HK-2 (cell line): ENCODE measurements around the gene THBS3.
A peak's percentile ranks its signal among the peaks of the same experiment; 100 is the strongest.
"Not testable (repeated sequence)": the region's sequence is repeated elsewhere in the genome, so short reads cannot be mapped to it uniquely, and the experiment has no call there.

Experiments
- DNase-seq: peaks from one replicate; pipeline ENCODE4 v3.0.0-alpha.2; 2018; ENCODE audit not compliant: unreplicated experiment

THBS3 gene

DNA sequence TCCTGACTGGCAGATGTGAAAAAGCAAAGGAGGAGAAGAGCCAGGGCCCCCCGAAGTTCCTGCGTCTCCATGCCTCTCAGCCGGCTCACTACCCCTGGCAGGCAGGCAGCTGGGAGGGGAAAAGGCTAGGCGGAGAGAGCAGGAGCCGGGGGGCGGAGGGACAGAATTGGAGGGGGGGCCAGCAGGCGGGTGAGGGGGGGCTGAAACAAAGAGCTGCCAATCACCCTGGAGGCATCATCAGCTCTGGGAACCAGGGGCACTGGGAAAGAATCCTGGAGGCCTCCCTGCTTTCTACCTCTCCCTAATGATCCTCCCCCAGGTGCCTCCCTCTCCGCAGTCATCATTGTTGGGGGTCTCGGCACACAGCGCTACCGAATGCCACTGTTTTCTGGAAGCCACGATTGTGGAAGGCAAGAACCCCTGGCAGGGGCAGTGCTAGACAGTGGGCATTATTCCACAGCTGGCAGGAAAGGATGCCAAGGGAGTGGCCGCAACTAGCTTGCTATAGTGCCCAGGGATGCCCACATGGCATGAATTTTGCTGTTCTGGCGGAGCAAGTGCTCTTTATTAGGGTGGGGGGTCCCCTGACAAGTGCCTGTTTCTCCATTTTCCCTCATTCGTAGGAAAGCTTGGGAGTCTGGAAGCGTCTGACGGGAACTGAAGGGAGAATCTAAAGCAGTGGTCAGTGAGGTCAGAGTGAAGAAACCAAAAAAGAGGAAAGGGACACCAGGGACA lies at the start of gene THBS3:
Gene THBS3 (minus strand): TSS at position 92 of the 735 bp plus-strand sequence. CDS start 21 bp downstream, at position 71.
- DNase-seq, result peak; percentile 69

DNA sequence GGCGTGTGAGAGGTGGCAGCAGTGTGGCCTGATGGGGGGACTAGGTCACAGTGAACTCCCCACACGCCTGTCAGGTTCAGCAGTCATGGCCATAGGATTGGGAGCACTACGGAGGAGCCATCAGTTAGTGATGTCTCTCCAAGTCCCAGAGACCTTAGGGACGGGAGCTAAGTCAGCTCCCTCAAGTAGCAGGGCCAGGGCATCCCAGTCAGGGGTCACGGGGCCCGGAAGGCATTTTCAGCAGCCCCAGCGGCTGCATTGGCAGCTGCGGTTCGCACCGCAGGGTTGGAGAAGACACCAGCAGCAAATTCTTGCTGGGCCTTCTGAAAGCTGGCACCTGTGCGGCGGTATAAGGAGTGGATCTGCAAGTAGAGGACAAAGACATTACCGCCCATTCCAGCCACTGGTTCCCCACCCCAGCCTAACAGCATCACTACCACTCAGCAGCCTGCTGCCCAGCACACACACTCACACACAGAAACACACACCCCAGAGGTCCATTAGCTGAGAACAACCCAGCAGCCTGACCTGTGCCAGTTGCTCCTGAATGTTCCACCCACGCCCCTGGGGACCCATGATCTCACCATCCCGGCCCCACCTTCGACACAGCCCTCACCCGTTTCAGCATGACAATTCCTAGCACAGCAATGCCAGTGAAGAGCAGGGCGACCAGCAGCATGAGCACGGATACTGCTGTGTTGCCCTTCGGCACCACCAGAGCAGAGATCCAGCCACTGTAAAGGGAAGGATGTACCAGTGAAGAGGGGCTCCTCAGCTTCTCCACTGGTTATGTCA lies 48.6 kb upstream of the THBS3 start:
- DNase-seq, result no peak

DNA sequence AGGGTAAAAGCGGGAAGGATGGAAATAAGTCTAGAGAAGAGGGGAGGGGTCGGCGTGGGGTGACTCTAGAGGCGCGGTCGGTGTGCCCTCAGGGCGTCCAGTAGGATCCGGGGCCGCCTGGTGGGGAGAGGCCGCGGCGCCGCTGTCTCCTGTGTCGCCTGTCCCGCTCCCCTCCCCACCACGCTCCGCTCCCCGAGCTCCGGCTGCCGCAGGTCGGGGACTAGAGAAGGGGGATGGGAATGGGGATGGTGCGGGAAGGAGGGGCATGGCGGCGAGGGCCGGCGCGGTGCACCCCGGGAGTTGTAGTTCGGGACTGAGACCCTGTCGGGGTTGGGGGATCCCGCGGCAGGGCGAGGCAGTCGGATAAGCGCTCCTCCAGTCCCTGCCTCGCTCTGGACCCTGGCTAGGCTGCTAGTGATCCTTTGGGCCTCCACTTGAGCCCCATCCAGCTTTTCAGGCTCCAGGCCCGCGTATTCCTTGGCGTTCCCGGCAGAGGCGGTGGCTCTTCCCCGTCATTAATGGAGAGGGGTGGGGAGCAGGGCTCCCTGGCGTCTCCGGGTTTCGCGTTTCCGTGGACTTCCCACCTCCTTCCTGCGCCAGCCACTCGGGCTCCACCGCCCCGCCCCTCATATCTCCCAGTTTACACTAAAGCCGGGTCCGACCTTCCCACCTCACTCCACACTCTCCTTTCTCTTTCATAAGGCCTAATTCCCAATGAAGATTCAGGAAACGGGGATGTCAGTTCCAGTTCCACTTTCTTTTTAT lies 47.7 kb upstream of the THBS3 start, which contains the start of gene ENTREP3:
Gene ENTREP3 (minus strand): TSS at position 241 of the 765 bp plus-strand sequence. CDS start 606 bp downstream, outside the sequence.
- DNase-seq, result peak; percentile 76

DNA sequence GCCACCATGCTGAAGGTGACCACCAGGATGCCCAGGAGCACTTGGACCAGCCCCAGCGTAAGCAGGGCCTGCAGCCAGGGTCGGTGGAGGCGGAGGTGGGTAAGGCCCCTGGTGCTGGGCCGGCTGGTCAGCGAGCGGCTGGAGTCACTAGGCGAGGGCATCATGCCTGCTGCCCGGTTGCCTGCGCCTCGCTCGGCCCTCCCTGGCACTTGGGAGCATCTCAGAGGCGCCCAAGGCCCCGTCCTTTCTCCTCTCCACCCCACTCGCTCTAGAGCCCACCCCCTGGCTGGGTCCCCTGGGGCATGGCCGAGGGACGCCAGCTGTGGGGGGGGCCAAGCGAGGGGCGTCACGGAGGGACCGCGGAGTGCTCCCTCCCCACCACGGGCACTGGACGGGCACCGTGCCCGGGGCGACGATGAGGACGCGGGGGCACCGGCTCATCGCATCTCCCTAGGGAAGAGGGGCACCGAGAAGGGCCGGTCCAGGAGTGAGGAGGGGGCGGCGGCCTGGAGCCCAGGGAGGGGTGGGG lies 47.1 kb upstream of the THBS3 start:
- DNase-seq, result peak; percentile 34

DNA sequence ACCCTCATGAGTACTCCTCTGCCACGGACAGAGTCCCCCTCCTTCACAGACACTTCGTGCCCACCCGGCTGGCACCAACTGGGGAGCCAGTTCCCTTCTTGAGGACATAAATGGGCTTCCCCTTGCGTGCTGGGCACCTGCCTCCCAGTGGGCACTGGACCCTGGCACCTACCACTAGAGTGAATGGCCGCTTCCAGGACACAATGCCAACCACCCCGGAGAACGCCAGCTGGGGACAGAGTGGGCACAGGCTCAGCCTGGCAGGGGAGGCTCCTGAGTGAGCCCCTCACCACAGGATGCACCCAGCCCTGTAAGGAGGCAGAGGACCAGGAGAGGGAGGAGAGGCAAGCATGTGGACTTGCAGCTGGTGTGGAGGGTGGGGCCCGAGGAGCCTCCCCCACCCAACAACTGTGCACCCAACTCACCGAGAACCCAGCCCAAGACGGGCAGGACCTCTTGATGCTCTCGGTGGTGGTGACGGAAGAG lies 46.6 kb upstream of the THBS3 start:
- no peak for DNase-seq

DNA sequence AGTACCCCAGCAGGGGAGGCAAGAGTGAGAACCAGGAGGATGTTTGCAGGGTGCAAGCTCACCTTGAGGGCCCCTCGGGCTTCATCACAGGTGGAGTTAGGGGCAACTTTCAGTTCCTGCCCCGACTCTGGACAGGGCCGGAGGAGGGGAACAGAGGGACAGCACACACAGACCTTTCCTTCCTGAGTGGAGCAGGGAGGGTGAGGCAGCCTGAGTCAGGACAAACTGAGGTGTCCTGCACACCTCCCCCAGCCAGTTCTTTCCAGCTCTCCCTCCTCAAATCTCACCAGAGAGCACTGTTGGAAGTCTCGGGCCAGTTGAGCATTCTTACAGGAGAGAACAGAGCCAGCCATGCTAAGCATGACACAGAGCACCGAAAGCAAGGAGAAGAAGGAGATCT lies 46.1 kb upstream of the THBS3 start:
- DNase-seq, result no peak

DNA sequence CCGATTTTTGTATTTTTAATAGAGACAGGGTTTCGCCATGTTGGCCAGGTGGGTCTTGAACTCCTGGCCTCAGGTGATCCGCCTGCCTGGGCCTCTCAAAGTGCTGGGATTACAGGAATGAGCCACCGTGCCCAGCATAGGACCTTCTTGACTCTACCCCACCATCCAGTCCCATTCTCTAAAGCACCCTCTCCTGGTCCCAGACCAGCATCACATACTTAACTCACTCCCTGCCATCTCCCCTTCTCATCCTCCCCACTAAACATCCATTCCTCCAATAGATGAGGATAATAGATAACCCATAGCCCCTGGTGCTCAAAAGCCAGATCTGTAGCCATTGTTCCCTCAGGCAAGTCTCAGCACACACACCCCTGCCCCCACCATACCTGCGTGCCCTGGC lies 45.5 kb upstream of the THBS3 start:
- no peak for DNase-seq

DNA sequence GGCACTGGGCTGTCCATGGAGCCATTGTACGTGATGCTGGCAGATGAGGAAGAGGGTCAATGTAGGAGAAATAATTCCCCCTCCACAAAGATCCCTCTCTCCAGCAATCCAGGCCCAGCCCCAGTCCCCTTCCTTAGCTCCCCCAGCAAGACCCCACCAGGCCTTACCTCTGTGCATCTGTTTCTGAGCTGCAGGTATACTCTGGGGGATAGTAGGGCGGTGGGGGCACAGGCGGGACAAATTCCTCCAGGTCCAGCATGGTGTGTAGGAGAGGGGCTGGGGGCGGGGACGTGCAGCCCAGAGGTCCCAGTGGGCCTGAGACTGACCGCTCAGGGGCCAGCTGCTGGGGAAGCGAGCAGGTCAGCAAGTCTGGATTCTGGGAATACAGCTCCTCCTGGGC lies 43.9 kb upstream of the THBS3 start:
- no peak for DNase-seq

DNA sequence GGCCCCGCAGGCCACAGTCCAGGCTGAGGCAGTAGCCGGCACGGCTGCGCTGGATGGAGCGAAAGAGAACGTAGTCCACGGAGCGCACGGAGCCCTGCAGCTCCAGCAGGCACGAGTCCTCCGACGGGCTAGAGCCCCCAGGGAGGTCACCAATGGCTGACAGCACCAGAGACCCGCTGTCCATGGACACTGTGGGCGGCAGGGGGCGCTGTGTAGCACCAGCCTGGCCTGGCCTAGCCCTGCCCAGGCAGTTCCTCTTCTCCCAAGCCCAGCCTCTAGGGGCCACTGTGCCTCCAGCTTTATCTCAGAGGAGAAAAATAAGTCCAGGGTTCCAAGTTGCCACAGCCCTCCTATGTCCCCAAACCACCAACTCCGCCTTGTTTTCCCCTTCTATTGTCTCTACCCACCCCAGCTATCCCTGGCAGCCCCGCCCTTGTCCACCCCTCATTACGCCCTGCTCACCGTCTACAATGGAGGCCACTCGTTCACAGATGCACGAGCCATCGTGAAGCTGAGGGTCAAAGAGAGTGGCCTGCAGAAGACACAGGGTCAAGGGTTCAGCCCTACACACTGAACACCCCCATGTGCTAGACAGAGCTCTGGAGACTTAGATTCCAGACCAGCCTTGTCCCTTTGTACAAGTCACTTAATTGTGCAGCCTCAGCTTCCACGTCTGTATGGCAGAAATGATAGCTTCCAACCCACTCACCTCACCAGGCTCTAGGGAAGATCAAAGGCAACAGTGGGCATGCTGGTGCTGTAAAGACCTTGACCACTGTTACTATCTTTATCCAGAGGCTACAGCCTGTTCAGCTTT lies 43.1 kb upstream of the THBS3 start:
- peak; percentile 91 for DNase-seq

DNA sequence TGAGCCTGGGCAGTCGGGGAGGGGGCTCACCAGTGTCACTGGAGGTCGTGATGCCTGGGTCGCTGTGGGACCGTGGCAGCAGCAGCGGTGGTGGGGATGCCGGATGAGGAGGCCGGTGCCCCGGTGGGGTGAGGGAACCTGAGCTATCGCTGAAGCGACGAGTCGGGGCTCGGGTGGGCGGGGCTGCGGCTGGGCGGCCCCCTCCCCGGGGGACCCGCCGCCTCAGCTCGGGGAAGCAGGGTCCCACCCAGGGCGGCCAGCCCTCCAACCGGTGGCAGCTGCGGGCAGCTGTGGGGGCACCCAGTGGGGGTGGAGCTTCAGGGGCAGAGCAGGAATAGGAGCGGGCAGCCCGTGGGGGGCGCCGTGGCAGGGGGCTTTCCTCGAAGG lies 42.5 kb upstream of the THBS3 start:
- DNase-seq, result no peak

DNA sequence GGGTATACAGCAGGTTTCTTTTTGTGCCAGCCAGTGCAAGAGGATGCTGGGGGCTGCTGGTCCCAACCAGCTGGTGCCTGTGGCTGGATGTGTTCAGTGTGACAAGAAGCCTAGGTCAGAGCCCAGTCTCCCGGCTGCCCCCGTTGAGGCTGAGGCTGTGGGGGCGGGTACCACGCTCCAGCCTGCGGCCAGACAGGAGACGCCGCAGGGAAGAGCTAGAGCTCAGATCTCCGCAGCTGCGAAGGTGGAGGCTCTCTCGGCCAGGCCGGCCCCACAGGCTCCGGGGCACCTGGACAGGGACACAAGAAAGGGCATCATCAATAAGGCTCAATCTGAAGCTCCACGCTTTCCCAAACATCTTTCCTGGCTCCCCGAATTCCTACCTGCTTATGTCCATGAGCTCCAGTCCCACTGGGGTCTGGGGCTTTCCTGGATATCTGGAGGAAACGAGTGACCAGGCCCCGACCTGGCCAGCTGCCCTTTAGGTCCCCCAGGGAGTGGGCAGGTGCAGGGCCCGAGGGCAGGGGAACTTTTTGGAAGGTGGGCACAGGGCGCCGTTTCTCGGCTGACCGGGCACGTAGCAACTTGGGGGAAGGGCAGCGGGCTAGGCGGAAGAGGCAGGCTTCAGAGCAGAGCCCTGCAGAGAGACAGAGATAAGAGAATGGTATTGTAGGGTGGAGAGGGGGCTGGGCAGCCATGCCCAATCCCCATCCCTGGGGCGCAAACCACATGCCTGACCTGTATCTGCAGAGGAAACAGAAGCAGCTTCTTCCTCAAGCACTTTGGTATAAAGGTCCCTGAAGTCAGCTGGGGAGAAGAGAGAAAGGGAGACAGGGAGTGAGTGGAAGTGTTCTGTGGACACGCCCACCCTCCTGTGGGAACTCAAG lies 40.2 kb upstream of the THBS3 start:
- DNase-seq, result no peak

DNA sequence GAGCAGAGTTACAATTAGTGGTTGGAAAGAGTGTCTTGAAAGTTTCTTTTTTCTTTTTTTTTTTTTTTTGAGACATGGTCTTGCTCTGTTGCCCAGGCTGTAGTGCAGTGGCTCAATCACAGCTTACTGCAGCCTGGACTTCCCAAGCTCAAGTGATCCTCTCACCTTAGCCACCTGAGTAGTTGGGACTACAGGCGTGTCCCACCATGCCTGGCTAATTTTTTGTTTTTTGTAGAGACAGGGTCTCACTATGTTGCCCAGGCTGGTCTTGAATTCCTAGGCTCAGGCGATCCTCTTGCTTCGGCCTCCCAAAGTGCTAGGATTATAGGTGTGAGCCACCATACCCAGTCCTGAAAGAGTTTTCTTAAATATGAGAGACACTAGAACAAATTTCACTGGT lies 39.1 kb upstream of the THBS3 start:
- not testable (repeated sequence) for DNase-seq

DNA sequence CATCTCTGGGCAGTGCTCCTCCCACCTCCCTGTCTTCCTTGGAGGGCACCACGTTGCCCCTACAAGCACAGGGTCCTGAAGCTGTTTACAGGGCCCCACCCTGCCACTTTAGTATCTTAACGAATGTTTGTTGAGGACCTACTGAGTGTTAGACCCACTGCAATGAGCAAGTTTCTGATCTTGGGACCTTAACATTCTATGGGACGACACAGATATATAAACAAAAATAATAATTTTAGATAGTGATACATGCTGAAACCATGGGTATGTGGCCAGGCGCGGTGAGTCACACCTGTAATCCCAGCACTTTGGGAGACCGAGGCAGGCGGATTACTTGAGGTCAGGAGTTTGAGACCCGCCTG lies 37.4 kb upstream of the THBS3 start:
- no peak for DNase-seq

DNA sequence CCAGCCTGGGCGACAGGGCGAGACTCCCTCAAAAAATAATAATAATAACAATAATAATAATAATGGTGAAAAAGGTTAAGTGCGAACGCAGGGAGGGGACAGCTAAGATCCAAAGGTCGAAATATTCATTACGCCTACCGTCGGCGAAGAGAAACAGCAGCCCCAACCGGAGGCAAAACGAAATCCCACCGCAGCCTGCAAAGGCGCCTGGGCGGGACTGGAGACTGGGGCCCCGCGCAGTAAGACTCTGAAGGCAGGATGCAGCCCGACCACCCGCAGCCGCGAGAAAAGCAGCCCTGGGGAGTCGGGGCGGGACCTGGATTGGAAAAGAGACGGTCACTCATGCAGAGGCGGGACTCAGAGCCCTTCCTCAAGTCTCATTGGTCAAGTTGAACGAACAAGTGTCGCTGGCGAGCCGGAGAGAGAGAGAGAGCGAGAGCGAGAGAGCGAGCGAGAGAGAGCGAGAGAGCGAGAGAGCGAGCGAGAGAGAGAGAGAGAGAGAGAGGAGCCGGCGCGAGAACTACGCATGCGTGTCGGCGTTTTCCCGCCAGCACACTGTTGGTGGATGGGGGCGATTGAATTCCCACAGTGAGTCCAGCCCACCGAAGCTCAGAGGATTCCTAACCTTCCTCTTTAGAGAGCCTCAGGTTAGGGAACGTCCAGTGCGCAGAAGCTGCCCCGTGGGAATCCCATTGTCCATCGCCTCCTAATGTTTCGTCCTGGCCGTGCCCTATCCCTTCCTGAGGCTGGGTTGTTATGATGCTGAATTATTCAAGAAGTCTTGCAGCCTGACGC lies 36.9 kb upstream of the THBS3 start:
- DNase-seq, result peak; percentile 98

DNA sequence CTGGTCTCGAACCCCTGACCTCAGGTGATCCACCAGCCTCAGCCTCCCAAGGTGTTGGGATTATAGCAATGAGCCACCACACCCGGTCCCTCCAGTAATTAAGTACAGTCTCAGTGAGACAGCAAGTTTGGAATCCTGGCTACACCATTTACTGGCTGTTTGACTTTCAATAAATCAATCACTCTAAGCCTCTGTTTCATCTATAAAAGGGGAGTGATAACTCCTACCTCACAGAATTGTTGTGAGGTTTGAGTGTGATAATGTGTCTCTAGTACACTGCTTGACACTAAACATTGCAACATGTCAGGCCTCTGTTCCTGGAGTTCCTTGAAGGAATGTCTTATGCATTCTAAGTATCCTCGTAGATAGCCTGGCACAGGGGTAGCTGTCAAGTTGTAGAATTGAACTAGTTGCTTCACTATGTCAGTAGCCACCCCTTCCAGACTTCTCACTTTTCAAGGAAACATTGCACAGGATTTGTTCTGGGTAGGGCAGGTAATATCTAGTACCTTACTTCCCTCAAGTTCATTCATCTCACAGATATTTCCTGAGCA lies 35.2 kb upstream of the THBS3 start:
- DNase-seq, result no peak

DNA sequence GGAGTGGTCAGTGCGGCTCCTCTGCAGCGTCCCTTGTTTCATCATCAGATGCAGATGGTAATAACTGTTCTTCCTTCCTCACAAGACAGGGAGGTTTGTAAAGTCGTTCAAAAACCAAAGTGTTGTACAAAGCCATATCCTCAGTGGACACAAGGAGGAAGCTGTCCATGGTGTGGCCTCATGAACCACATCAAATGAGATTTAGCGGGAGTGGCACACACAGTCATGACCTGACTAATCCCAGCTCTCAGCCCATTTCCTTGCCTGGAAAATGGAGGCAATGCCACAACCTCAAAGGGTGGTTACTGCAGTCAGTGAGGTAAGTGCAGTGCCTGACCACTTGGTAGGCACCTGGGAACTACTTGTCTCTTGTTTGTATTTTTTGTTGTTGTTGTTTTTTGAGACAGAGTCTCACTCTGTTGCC lies 34.2 kb upstream of the THBS3 start:
- no peak for DNase-seq

DNA sequence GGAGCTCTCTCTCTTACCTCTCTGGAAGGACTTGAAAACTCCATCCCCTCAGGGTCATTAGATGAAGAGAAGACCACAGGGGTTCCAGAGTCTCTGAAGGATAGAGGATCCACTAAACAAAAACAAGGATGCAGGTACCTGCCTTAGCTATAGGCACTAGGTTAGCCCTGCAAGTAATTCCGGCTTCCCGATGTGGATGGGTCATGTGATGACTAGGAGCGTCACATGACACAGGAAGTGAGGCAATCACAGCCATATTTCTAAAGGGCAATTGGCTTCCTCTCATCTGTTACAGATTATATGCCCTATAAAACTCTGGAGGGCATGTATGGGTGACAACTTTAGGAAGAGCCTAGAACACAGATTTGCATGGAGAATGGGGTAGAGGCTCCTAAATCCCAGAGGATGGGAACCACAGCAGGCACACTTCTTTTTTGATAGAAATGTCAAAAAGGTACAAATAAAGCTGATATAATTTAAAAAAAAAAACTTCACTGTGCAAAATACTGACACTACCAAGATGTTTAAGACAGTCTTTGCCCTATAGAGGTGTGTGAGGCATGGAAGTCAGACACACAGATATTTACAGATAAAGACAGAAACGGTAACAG lies 33.5 kb upstream of the THBS3 start:
- peak; percentile 63 for DNase-seq

DNA sequence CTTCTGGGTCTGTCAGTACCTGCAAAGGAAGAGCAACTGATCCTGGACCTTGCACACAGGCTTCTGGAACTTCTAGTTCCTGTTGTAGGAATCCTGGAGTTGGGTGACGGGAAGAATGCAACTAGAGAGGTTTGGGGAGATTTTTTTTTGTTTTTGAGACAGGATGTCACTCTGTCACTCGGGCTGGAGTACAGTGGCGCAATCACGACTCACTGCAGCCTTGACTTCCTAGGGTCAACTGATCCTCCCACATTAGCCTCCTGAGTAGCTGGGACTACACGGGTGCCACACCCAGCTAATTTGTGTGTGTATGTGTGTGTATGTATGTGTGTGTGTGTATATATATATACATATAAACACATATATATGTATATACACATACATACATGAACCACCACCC lies 28.8 kb upstream of the THBS3 start:
- no peak for DNase-seq

DNA sequence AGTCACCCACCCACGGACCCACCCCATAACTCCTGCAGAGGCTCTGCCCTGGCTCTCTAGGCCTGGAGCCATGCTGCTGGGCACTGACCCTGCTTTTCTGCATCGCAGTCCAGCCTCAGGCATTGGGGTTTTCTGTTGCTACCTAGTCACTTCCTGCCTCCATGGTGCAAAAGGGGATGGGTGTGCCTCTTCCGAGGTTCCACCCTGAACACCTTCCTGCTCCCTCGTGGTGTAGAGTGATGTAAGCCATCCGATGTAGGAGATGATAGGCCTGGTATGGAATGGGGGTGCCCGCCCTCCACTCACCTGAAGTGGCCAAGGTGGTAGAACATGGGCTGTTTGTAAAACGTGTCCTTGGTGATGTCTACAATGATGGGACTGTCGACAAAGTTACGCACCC lies 27.7 kb upstream of the THBS3 start:
- DNase-seq, result not testable (repeated sequence)
